K562 (cell line): Measurements from ENCODE around the gene ACOT9. TPM values are rescaled to one million over a fixed set of nuclear protein-coding genes. Genes with fewer than 3 reads are reported as not detected.

Source experiments
- ATAC-seq: fragments of 200-7000 bp; cut with Tn5 transposase; 3 replicates; pipeline ENCODE4 v1.9.1; 2020; ENCODE audit warnings: moderate library complexity
- BruUV-seq: library from RNA; stranded (reverse); fragments of 400-500 nt; replicated peaks from 2 replicates; lab custom pipeline; 2021; lab: Mats Ljungman, UMichigan
- CTCF ChIA-PET: fragments of 300-600 bp; formaldehyde crosslinking; extraction: SDS; loops from one replicate; lab custom pipeline; 2021; ENCODE audit warnings: low intra/inter-chr PET ratio; lab: Yijun Ruan, JAX
- POLR2A ChIA-PET: fragments of 300-600, 350-650 bp; sonication (Branson Sonifier 250); formaldehyde crosslinking; extraction: SDS; loops from one replicate; lab custom pipeline; 2021; ENCODE audit warnings: antibody characterized with exemption, inconsistent platforms; lab: Yijun Ruan, JAX
- DNase-seq, 4 experiments: peaks; one replicate each; pipeline versions ENCODE4 v3.0.0 to v3.0.0-alpha.2; 2011 to 2018; ENCODE audit warnings: low spot score in 3 of 4, mixed read lengths in 3 of 4; ENCODE audit errors: extremely low read depth in 1 of 4
- FAIRE-seq: peaks from 2 replicates; lab custom pipeline; 2011; peaks lifted over from hg19 to GRCh38; lab: Jason Lieb, UNC
- H2AFZ ChIP-seq: 2 replicates; pipeline ENCODE4 v1.6.0; 2011; ENCODE audit warnings: low read depth, low read length, control low read depth, inconsistent platforms
- H3K27ac ChIP-seq: fragments of 200-600 bp; 3 replicates; pipeline ENCODE4 v1.8.0; 2011; ENCODE audit warnings: low read depth, mild to moderate bottlenecking, control low read depth, inconsistent platforms, low read length, moderate library complexity, mixed read lengths; ENCODE audit errors: extremely low read depth
- H3K27me3 ChIP-seq, 2 experiments: fragments of 300-600 bp in 1 of 2; 2 replicates in 1 of 2; 3 replicates in 1 of 2; pipeline versions ENCODE4 v1.6.0 to v1.8.0; 2011; ENCODE audit warnings: inconsistent platforms in 2 of 2, low read length in 2 of 2, mild to moderate bottlenecking in 1 of 2, mixed read lengths in 1 of 2, moderate library complexity in 1 of 2; ENCODE audit not compliant: control insufficient read depth in 2 of 2, insufficient read depth in 2 of 2
- H3K36me3 ChIP-seq: fragments of 300-600 bp; 3 replicates; pipeline ENCODE4 v1.8.0; 2011; ENCODE audit warnings: mild to moderate bottlenecking, low read length, inconsistent platforms; ENCODE audit not compliant: control insufficient read depth, insufficient read depth
- H3K4me1 ChIP-seq, 2 experiments: fragments of 200-600 bp in 1 of 2; replicated peaks in 1 of 2; 2 replicates in 1 of 2; 3 replicates in 1 of 2; pipeline versions ENCODE4 v1.5.1 to v1.8.0; 2011; ENCODE audit warnings: inconsistent platforms in 2 of 2, low read length in 2 of 2, mild to moderate bottlenecking in 1 of 2, mixed read lengths in 1 of 2, moderate library complexity in 1 of 2; ENCODE audit not compliant: control insufficient read depth in 2 of 2, insufficient read depth in 2 of 2
- H3K4me2 ChIP-seq: 2 replicates; pipeline ENCODE4 v1.6.1; 2011; ENCODE audit warnings: low read length, control low read depth, inconsistent platforms, mixed read lengths; ENCODE audit not compliant: insufficient read depth
- H3K4me3 ChIP-seq: fragments of 200-600 bp; sonication (generic), shearing (Covaris generic); 2 replicates; pipeline ENCODE4 v1.5.1; 2016; ENCODE audit warnings: control low read depth, inconsistent platforms
- H3K79me2 ChIP-seq: fragments of 200-600 bp; 3 replicates; pipeline ENCODE4 v1.8.0; 2011; ENCODE audit warnings: low read length, inconsistent platforms; ENCODE audit not compliant: control insufficient read depth, insufficient read depth
- H3K9ac ChIP-seq, 2 experiments: 2 replicates each; pipeline versions ENCODE4 v1.6.0 to v1.6.1; 2011; ENCODE audit warnings: low read depth in 2 of 2, low read length in 2 of 2, control low read depth in 1 of 2, inconsistent platforms in 1 of 2, mild to moderate bottlenecking in 1 of 2, mixed read lengths in 1 of 2; ENCODE audit not compliant: insufficient read depth in 1 of 2
- H3K9me1 ChIP-seq: one replicate; pipeline ENCODE4 v1.6.0; 2011; ENCODE audit warnings: inconsistent platforms, mild to moderate bottlenecking, low read length, moderate library complexity; ENCODE audit not compliant: control insufficient read depth, insufficient read depth
- H3K9me3 ChIP-seq: replicated peaks from 2 replicates; pipeline ENCODE4 v1.5.1; 2011; ENCODE audit warnings: low read depth, low read length, inconsistent platforms; ENCODE audit not compliant: control insufficient read depth, insufficient read depth
- H4K20me1 ChIP-seq: replicated peaks from 2 replicates; pipeline ENCODE4 v1.6.1; 2011; ENCODE audit warnings: low read length, inconsistent platforms, mixed read lengths; ENCODE audit not compliant: control insufficient read depth, insufficient read depth
- EP400 ChIP-seq: fragments of 450-650 bp; IDR thresholded peaks from 2 replicates; pipeline ENCODE4 v1.6.1; 2017; ENCODE audit warnings: antibody characterized with exemption, mild to moderate bottlenecking, moderate library complexity
- NCOA1 ChIP-seq: fragments of 450-650 bp; IDR thresholded peaks from 2 replicates; pipeline ENCODE4 v1.6.1; 2016; ENCODE audit warnings: low read depth
- POLR2A ChIP-seq: fragments of 450-650 bp; conservative IDR thresholded peaks from 2 replicates; pipeline ENCODE4 v1.6.1; 2016
- TEAD4 ChIP-seq, 2 experiments: sonication (generic) in 1 of 2; formaldehyde crosslinking in 1 of 2; IDR thresholded peaks; 2 replicates each; pipeline versions ENCODE4 v1.6.1 to v1.8.0; 2012 to 2022; ENCODE audit warnings: borderline replicate concordance in 1 of 2, inconsistent platforms in 1 of 2, low read length in 1 of 2, mild to moderate bottlenecking in 1 of 2, missing genetic modification reagents in 1 of 2
- ZKSCAN3 ChIP-seq: fragments of 250-450 bp; sonication (Bioruptor Pico); IDR thresholded peaks from 2 replicates; pipeline ENCODE4 v1.4.0; 2020
- ZNF316 ChIP-seq: fragments of 450-650 bp; IDR thresholded peaks from 2 replicates; pipeline ENCODE4 v1.6.1; 2016
- ZNF354B ChIP-seq: fragments of 250-450 bp; sonication (Bioruptor Pico); IDR thresholded peaks from 2 replicates; pipeline ENCODE4 v1.4.0; 2020
- ZNF696 ChIP-seq: fragments of 250-450 bp; sonication (Bioruptor Pico); conservative IDR thresholded peaks from 2 replicates; pipeline ENCODE4 v1.4.0; 2020; ENCODE audit warnings: mild to moderate bottlenecking, moderate library complexity
- WGBS: fragments of 100-300 bp; shearing (Covaris generic); methylation state at CpG from one replicate; pipeline ENCODE4 v1.1.6; 2016; ENCODE audit warnings: low coverage, mixed read lengths; ENCODE audit not compliant: insufficient coverage; ENCODE audit errors: missing lambda C conversion rate; 5-methylcytosine and 5-hydroxymethylcytosine counted together
- in situ Hi-C: fragments of 300-500 bp; cut with MboI; formaldehyde crosslinking; loops from 4 replicates; pipeline ENCODE4 v1.15.0; 2018; ENCODE audit warnings: inconsistent platforms, mixed read lengths
- intact Hi-C: fragments of 100-400 bp; cut with micrococcal nuclease; formaldehyde crosslinking; loops from 2 replicates; pipeline ENCODE4 v1.14.2; 2022
- polyA plus RNA-seq, 8 experiments: library from polyadenylated mRNA; depleted of rRNA in 4 of 8; stranded (reverse) in 5 of 8; unstranded in 3 of 8; fragments of >200 nt; fragmentation: Nextera tagmentation in 2 of 8; fragmentation: Illumina TruSeq in 1 of 8; extraction: Ambion mirVana in 2 of 8; extraction: Trizol in 1 of 8; gene quantifications; 2 replicates each; pipeline versions ENCODE4 v1.2.1 to v1.2.3, GENCODE V29; 2011 to 2014; ENCODE audit warnings: inconsistent platforms in 1 of 8, missing spikeins in 1 of 8
- total RNA-seq, 7 experiments: library from RNA; depleted of rRNA in 6 of 7; stranded (reverse); fragments of >200 nt in 6 of 7; fragmentation: Illumina TruSeq in 2 of 7; extraction: Trizol in 2 of 7; gene quantifications; 2 replicates each; pipeline versions ENCODE4 v1.2.1 to v1.2.3, GENCODE V29; 2011 to 2021; ENCODE audit warnings: low replicate concordance in 1 of 7
- TF ChIP-seq, protein P1 (sequence below), 2 experiments: fragments of 450-650 bp; formaldehyde crosslinking in 1 of 2; IDR thresholded peaks; 2 replicates each; pipeline versions ENCODE4 v1.4.0 to v1.6.1; 2014 to 2020; ENCODE audit warnings: mild to moderate bottlenecking in 2 of 2, borderline replicate concordance in 1 of 2, low read depth in 1 of 2
- TF ChIP-seq, protein P2 (sequence below): sonication (generic); formaldehyde crosslinking; IDR thresholded peaks from 2 replicates; pipeline ENCODE4 v1.8.0; 2022; ENCODE audit warnings: mild to moderate bottlenecking, missing genetic modification reagents

ACOT9 gene
- total and polyA plus RNA-seq, 9 of the 15 experiments (the other 6 are each of a cell fraction or from before 2014, with no cell fraction given): 31.2 to 80.9 (median 45.3) TPM

DNA sequence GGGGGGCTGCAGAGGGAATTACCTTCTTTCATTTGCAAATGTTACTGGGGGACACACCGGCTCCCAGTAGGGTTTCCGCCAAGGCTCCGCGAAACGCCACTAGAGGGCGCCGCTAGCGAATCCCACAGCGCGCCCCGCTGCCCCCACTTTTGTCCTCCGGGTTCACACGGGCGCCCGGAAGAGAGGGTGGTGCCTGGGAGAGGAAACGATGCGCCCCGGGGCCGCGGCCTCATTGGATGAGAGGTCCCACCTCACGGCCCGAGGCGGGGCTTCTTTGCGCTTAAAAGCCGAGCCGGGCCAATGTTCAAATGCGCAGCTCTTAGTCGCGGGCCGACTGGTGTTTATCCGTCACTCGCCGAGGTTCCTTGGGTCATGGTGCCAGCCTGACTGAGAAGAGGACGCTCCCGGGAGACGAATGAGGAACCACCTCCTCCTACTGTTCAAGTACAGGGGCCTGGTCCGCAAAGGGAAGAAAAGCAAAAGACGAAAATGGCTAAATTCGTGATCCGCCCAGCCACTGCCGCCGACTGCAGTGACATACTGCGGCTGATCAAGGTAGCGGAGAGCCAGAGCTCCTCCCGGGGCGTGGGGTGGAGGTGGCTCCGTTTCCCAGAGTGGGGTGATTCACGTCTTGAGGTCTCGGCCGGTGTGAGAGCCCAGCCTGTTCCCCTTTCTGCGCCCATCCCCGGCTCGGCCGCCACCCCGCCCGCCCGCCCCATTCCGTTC lies 40.0 kb upstream of the ACOT9 start, which contains the start of gene SAT1:
Gene SAT1, plus strand, starts transcription at position 311 of the 726 bp plus-strand sequence. Its CDS starts 179 bp downstream, at position 490.
- in situ Hi-C loops: loop anchor here (5.0 kb wide), 1 partner anchor 119 kb away; no protein-coding TSS in a partner anchor
- peaks cover 20% of the 10 kb centered on the region for H3K79me2 ChIP-seq
- no peaks in the 10 kb centered on the region for H3K9me3 ChIP-seq
- no TSS peak for BruUV-seq
- peak within 1 kb of the TSS; percentile 87 for H3K4me2 ChIP-seq
- no peaks in the 10 kb centered on the region for H4K20me1 ChIP-seq
- DNase-seq: peak; percentile 89 to 97 (median 91)
- CTCF ChIA-PET: interaction anchor here (1.7 to 4.0 kb wide), 2 partner anchors 27 to 119 kb away, joined by 9 to 32 read pairs; no protein-coding TSS in a partner anchor
- H3K27ac ChIP-seq: peak within 1 kb of the TSS; percentile 92
- FAIRE-seq: peak; percentile 65
- no peaks in the 10 kb centered on the region for H3K9me1 ChIP-seq
- under 1% methylated on average over 21 of the region's 58 CpGs for WGBS
- peaks cover 10 to 11% of the 10 kb centered on the region in 2 experiments; a peak in 3 of 5 replicates for H3K4me1 ChIP-seq
- peak within 1 kb of the TSS; percentile 87 to 98 for H3K9ac ChIP-seq
- H3K36me3 ChIP-seq: peaks cover 17% of the 10 kb centered on the region
- H3K27me3 ChIP-seq: no peaks in the 10 kb centered on the region
- peak within 1 kb of the TSS; percentile 69 for H3K4me3 ChIP-seq
- ATAC-seq: peak; percentile 94
- intact Hi-C loops: loop anchor here (1.0 to 5.0 kb wide), 6 partner anchors 41 to 272 kb away; partner anchors contain the start of genes ACOT9 and EIF2S3
- H2AFZ ChIP-seq: peak within 1 kb of the TSS; percentile 91
- POLR2A ChIA-PET: interaction anchor here (0.6 to 2.7 kb wide), 20 partner anchors 8 to 271 kb away, joined by 3 to 21 read pairs (median 3); partner anchors contain the start of gene EIF2S3
- TF ChIP-seq ZKSCAN3 (CRISPR knock-in tag): no peak
- TF ChIP-seq POLR2A: peak; percentile 99
- 0 out of 2 replicates have a peak, but pooled peaks have one; percentile 44 for TF ChIP-seq NCOA1
- no peak for TF ChIP-seq ZNF316
- TF ChIP-seq, protein P1, sequence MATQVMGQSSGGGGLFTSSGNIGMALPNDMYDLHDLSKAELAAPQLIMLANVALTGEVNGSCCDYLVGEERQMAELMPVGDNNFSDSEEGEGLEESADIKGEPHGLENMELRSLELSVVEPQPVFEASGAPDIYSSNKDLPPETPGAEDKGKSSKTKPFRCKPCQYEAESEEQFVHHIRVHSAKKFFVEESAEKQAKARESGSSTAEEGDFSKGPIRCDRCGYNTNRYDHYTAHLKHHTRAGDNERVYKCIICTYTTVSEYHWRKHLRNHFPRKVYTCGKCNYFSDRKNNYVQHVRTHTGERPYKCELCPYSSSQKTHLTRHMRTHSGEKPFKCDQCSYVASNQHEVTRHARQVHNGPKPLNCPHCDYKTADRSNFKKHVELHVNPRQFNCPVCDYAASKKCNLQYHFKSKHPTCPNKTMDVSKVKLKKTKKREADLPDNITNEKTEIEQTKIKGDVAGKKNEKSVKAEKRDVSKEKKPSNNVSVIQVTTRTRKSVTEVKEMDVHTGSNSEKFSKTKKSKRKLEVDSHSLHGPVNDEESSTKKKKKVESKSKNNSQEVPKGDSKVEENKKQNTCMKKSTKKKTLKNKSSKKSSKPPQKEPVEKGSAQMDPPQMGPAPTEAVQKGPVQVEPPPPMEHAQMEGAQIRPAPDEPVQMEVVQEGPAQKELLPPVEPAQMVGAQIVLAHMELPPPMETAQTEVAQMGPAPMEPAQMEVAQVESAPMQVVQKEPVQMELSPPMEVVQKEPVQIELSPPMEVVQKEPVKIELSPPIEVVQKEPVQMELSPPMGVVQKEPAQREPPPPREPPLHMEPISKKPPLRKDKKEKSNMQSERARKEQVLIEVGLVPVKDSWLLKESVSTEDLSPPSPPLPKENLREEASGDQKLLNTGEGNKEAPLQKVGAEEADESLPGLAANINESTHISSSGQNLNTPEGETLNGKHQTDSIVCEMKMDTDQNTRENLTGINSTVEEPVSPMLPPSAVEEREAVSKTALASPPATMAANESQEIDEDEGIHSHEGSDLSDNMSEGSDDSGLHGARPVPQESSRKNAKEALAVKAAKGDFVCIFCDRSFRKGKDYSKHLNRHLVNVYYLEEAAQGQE (IDR thresholded peaks at IDR 0.05; ENCODE audit: borderline replicate concordance): peak; percentile 78; the same call in 1 of the 2 replicates
- TF ChIP-seq, protein P1 (CRISPR knock-in tag; IDR thresholded peaks at IDR 0.05; ENCODE audit: low read depth): no peak
- TF ChIP-seq, protein P2, sequence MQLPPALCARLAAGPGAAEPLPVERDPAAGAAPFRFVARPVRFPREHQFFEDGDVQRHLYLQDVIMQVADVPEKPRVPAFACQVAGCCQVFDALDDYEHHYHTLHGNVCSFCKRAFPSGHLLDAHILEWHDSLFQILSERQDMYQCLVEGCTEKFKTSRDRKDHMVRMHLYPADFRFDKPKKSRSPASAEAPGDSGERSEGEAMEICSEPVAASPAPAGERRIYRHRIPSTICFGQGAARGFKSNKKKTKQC (CRISPR knock-in tag): peak; percentile 52; the same call in 1 of the 2 replicates
- no peak for TF ChIP-seq ZNF354B
- no peak for TF ChIP-seq ZNF696
- peak; percentile 49 for TF ChIP-seq EP400
- TF ChIP-seq TEAD4 (IDR thresholded peaks at IDR 0.05; ENCODE audit: low read length): peak; percentile 27; the same call in 1 of the 2 replicates
- TF ChIP-seq TEAD4 (CRISPR knock-in tag; IDR thresholded peaks at IDR 0.05; ENCODE audit: borderline replicate concordance): no peak
